Progenitor cell of endocrine pancreas (in vitro differentiated cells): ENCODE measurements around the gene C4orf17. TPM values are rescaled to one million over a fixed set of nuclear protein-coding genes. Genes with fewer than 3 reads are reported as not detected.

Experiments used
- DNase-seq: peaks from one replicate; pipeline ENCODE4 v3.0.0; 2021; ENCODE audit warnings: low spot score; ENCODE audit not compliant: unreplicated experiment
- H3K27ac Mint-ChIP-seq: 2 replicates; pipeline ENCODE4 v1.8.0; 2021; ENCODE audit warnings: mild to moderate bottlenecking, moderate library complexity, mixed read lengths
- H3K27me3 Mint-ChIP-seq: 2 replicates; pipeline ENCODE4 v1.8.0; 2021; ENCODE audit warnings: mixed read lengths
- H3K36me3 Mint-ChIP-seq: 2 replicates; pipeline ENCODE4 v1.8.0; 2022; ENCODE audit warnings: mixed read lengths; ENCODE audit not compliant: insufficient read depth
- H3K4me1 Mint-ChIP-seq: 2 replicates; pipeline ENCODE4 v1.8.0; 2021; ENCODE audit warnings: low read depth, mixed read lengths
- H3K4me3 Mint-ChIP-seq: 2 replicates; pipeline ENCODE4 v1.8.0; 2021; ENCODE audit warnings: low read depth, mild to moderate bottlenecking, moderate library complexity, mixed read lengths
- H3K9me3 Mint-ChIP-seq: 2 replicates; pipeline ENCODE4 v1.8.0; 2021; ENCODE audit warnings: low read depth, mixed read lengths
- total RNA-seq: library from RNA; stranded (reverse); gene quantifications from 2 replicates; pipeline ENCODE4 v1.2.1, GENCODE V29; 2021
- TF ChIP-seq, protein P1 (sequence below): fragments of 200-600 bp; sonication (generic); IDR thresholded peaks from one replicate; pipeline ENCODE4 v1.5.0; 2021; ENCODE audit warnings: antibody characterized with exemption, mild to moderate bottlenecking; ENCODE audit not compliant: unreplicated experiment

The C4orf17 gene
- total RNA-seq, 1 donor from 2014 or later = not detected

DNA sequence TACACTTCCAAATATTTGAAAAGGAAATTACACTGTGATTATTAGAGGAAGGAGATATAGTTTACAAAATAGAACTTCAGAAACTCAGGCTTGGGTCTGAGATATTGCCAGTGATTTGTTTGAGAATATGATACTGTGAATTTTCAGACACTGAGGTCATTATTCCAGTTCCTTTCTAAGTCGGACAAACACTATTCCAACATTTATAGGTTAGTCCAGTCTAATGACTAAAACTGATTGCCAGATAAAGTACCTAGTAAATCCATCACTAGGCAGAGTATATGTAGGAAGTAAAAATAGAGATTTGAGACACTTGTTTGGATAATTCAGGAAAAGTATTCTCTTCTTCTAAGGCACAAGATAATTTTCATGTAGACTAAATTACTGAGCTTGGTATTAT is 77.0 kb downstream of the C4orf17 start:
- no peak for DNase-seq
- TF ChIP-seq, protein P1, sequence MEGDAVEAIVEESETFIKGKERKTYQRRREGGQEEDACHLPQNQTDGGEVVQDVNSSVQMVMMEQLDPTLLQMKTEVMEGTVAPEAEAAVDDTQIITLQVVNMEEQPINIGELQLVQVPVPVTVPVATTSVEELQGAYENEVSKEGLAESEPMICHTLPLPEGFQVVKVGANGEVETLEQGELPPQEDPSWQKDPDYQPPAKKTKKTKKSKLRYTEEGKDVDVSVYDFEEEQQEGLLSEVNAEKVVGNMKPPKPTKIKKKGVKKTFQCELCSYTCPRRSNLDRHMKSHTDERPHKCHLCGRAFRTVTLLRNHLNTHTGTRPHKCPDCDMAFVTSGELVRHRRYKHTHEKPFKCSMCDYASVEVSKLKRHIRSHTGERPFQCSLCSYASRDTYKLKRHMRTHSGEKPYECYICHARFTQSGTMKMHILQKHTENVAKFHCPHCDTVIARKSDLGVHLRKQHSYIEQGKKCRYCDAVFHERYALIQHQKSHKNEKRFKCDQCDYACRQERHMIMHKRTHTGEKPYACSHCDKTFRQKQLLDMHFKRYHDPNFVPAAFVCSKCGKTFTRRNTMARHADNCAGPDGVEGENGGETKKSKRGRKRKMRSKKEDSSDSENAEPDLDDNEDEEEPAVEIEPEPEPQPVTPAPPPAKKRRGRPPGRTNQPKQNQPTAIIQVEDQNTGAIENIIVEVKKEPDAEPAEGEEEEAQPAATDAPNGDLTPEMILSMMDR = no peak
- Mint-ChIP-seq H3K4me1 (peaks cover 10% of the 10 kb centered on the region), H3K27me3 (no peaks in the 10 kb centered on the region), H3K36me3 (peaks cover 8% of the 10 kb centered on the region), H3K4me3 (no peak overlapping the region), H3K27ac (no peak overlapping the region), H3K9me3 (no peaks in the 10 kb centered on the region)

DNA sequence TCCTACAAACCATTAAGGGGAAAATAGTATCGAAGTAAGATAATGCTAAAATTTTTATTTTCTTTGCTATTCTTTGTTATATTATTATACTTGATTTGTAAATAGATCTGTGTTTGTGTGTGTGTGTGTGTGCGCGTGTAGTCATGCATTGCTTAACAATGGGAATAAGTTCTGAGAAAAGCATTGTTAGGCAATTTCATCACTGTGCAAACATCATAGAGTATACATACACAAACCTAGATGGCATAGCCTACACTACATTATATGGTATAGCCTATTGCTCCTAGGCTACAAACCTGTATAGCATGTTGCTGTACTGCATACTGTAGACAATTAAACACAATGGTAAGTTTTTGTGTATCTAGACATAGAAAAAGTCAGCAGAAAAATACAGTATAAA is 80.9 kb downstream of the C4orf17 start:
- H3K9me3 Mint-ChIP-seq = no peaks in the 10 kb centered on the region
- H3K27me3 Mint-ChIP-seq = no peaks in the 10 kb centered on the region
- DNase-seq = no peak
- TF ChIP-seq, protein P1 = no peak
- H3K4me3 Mint-ChIP-seq = no peak overlapping the region
- no peak overlapping the region for H3K27ac Mint-ChIP-seq
- peaks cover 8% of the 10 kb centered on the region for H3K4me1 Mint-ChIP-seq
- H3K36me3 Mint-ChIP-seq = peaks cover 7% of the 10 kb centered on the region

Other genes starting within 250 kb of the C4orf17 start
- gene ADH1A, start 220.0 kb upstream of the C4orf17 start, total RNA-seq = 5.6 TPM in 2 replicates
- 0.29 and 0.53 TPM in 2 replicates for gene ADH1B, start 189.6 kb upstream of the C4orf17 start, total RNA-seq
- 3.3 and 4.6 TPM in 2 replicates for gene ADH1C, start 158.3 kb upstream of the C4orf17 start, total RNA-seq
- gene ADH7, start 75.7 kb upstream of the C4orf17 start, total RNA-seq = not detected in 2 replicates
- gene TRMT10A, start 53.0 kb downstream of the C4orf17 start, total RNA-seq = 9.2 and 10.1 TPM in 2 replicates
- gene MTTP, start 63.8 kb downstream of the C4orf17 start, total RNA-seq = 45.1 and 54.9 TPM in 2 replicates
- gene C4orf54, start 146.8 kb downstream of the C4orf17 start, total RNA-seq = not detected in 2 replicates